RWPE1 (cell line): ENCODE data around the gene C16orf46.

ENCODE experiments used
- CTCF ChIA-PET: fragments of 350-600 bp; sonication (Branson Sonifier 250); formaldehyde crosslinking; extraction: SDS; loops from one replicate; lab custom pipeline; 2021; lab: Yijun Ruan, JAX
- POLR2A ChIA-PET: fragments of 400-600 bp; formaldehyde crosslinking; extraction: SDS; loops from one replicate; lab custom pipeline; 2020; ENCODE audit warnings: antibody characterized with exemption; ENCODE audit not compliant: low non-redundant PET; lab: Yijun Ruan, JAX
- DNase-seq: peaks from one replicate; pipeline ENCODE4 v3.0.0; 2012; ENCODE audit warnings: low spot score
- H3K27ac ChIP-seq: fragments of 450-650 bp; 2 replicates; pipeline ENCODE4 v1.5.1; 2017
- TF ChIP-seq, protein P1 (sequence below): fragments of 450-650 bp; conservative IDR thresholded peaks from 2 replicates; pipeline ENCODE4 v1.5.1; 2017; ENCODE audit warnings: low read depth, mild to moderate bottlenecking

The C16orf46 gene

GRCh38 chr16:81067166-81067565, 9.9 kb downstream of the C16orf46 start:
- ChIA-PET CTCF (no interaction called here), POLR2A (no interaction called here)
- peak overlapping the region; percentile 48 for H3K27ac ChIP-seq
- no peak for DNase-seq
- TF ChIP-seq, protein P1, sequence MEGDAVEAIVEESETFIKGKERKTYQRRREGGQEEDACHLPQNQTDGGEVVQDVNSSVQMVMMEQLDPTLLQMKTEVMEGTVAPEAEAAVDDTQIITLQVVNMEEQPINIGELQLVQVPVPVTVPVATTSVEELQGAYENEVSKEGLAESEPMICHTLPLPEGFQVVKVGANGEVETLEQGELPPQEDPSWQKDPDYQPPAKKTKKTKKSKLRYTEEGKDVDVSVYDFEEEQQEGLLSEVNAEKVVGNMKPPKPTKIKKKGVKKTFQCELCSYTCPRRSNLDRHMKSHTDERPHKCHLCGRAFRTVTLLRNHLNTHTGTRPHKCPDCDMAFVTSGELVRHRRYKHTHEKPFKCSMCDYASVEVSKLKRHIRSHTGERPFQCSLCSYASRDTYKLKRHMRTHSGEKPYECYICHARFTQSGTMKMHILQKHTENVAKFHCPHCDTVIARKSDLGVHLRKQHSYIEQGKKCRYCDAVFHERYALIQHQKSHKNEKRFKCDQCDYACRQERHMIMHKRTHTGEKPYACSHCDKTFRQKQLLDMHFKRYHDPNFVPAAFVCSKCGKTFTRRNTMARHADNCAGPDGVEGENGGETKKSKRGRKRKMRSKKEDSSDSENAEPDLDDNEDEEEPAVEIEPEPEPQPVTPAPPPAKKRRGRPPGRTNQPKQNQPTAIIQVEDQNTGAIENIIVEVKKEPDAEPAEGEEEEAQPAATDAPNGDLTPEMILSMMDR: no peak

DNA sequence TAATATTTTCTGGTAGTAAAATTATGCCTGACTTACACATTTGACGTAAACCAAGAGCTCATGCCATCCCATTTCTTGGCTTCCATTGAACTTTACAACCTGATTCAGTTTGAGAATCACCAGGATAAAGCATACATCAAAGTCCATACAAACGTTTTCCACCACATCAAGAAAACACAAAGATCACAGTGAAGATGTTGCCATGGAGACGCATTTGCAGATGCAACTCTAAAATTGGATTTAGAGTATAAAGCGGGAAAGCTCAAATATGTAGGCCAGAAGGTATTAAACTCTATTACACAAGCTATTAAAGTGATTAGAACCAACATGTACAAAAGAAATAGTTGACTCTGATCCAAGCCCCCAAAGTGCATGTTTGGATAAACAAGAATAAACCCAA, 10.4 kb downstream of the C16orf46 start:
- ChIA-PET CTCF (no interaction called here), POLR2A (no interaction called here)
- TF ChIP-seq, protein P1: no peak
- no peak for DNase-seq
- no peak overlapping the region for H3K27ac ChIP-seq

GRCh38 chr16:81061871-81062608, 15.0 kb downstream of the C16orf46 start:
- TF ChIP-seq, protein P1: no peak
- ChIA-PET CTCF (no interaction called here), POLR2A (no interaction called here)
- no peak for DNase-seq
- H3K27ac ChIP-seq: no peak overlapping the region

- H3K27ac ChIP-seq: no peak overlapping the region
- no peak for DNase-seq
- TF ChIP-seq, protein P1: no peak
- POLR2A ChIA-PET: no interaction called here
- CTCF ChIA-PET: no interaction called here
These were observed 15.8 kb downstream of the C16orf46 start for GRCh38 chr16:81061307-81061640.

DNA sequence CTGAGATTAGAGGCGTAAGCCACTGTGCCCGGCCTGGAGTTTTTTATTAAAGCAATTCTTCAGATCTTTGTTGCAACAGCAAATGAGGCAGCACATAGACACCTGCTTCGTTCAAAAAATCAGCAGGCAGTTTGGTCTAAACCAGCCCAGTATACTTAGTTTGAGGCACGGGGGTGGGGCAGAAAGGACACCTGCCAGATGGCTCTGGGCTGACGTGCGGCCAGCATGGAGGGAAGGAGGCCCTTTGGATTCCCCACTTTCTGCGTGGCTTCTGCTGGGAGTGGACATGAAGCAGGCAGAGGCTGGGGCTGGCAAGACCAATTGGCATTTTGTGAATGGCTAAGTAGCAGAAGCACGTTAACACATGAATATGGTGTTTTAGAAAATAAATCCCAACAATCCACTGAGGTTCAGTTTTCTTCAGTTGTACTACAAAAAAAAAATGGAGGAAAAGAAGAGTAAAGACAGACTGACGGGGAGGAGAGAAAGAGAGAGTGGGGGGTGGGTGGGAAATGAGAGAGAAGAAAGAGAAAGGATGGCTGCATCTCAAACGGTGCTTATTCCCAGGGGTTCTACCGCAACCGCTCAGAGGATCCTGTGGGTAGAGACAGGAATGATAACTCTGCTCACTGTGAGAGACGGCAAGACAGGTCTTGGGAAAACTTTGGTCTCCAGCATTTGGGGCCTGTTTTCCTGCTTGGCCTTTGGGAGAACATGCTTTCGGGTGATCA, 16.3 kb downstream of the C16orf46 start:
- TF ChIP-seq, protein P1: no peak
- DNase-seq: no peak
- ChIA-PET CTCF (no interaction called here), POLR2A (no interaction called here)
- no peak overlapping the region for H3K27ac ChIP-seq

DNA sequence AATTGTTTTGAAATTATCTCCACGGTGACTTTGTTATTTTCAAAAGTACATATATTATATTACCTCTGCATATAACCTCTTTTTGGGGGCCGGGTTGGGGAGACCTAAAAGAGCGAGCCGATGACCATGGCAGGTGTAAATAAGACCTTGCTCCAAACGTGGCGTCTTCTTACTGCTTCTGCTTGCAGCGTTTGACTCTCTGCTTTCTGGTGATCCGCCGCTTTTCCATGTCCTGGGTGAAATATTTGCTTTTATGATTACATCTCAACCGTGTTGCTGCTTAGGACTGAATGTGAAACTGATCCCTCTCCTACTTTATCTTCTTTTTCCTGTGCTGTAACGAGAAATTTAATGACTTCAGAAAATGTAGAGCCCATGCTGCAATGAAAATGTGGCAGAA, 23.3 kb downstream of the C16orf46 start:
- no peak overlapping the region for H3K27ac ChIP-seq
- POLR2A ChIA-PET: no interaction called here
- CTCF ChIA-PET: no interaction called here
- TF ChIP-seq, protein P1: no peak
- no peak for DNase-seq
